Kidney (tissue), 14 donors: ENCODE measurements around the gene KRTAP29-1. TPM values are rescaled to one million over a fixed set of nuclear protein-coding genes. Genes with fewer than 3 reads are reported as not detected.

Experiments used
- DNase-seq, 5 donors: peaks; one replicate each; pipeline ENCODE4 v3.0.0-alpha.2; 2013 to 2020
- FAIRE-seq: peaks from 2 replicates; lab custom pipeline; 2012; peaks lifted over from hg19 to GRCh38; lab: Jason Lieb, UNC
- H3K27ac ChIP-seq, 2 donors: one replicate each; pipeline ENCODE4 v1.7.0; 2013; ENCODE audit warnings: low read depth in 2 of 2, low read length in 2 of 2, inconsistent platforms in 1 of 2
- H3K27me3 ChIP-seq: one replicate; pipeline ENCODE4 v1.7.1; 2013; ENCODE audit warnings: low read length, inconsistent platforms; ENCODE audit not compliant: control insufficient read depth, insufficient read depth
- H3K36me3 ChIP-seq, 3 donors: one replicate each; pipeline versions ENCODE4 v1.7.0 to v1.7.1; 2013; ENCODE audit warnings: low read length in 3 of 3, control low read depth in 1 of 3, inconsistent platforms in 1 of 3; ENCODE audit not compliant: insufficient read depth in 3 of 3, control insufficient read depth in 2 of 3
- H3K4me1 ChIP-seq, 3 donors: one replicate each; pipeline versions ENCODE4 v1.7.0 to v1.7.1; 2013; ENCODE audit warnings: low read length in 3 of 3, inconsistent platforms in 1 of 3, low read depth in 1 of 3; ENCODE audit not compliant: control insufficient read depth in 2 of 3, insufficient read depth in 2 of 3
- H3K4me3 ChIP-seq, 3 donors: one replicate each; pipeline versions ENCODE4 v1.7.0 to v1.8.1; 2013; ENCODE audit warnings: low read length in 3 of 3, control low read depth in 1 of 3, inconsistent platforms in 1 of 3
- H3K9ac ChIP-seq, 3 donors: one replicate each; pipeline versions ENCODE4 v1.7.0 to v1.7.1; 2013; ENCODE audit warnings: low read length in 3 of 3, control low read depth in 1 of 3, inconsistent platforms in 1 of 3
- H3K9me3 ChIP-seq, 3 donors: one replicate each; pipeline versions ENCODE4 v1.7.0 to v1.7.1; 2013; ENCODE audit warnings: low read length in 3 of 3, control low read depth in 1 of 3, inconsistent platforms in 1 of 3; ENCODE audit not compliant: control insufficient read depth in 2 of 3, insufficient read depth in 1 of 3
- CTCF ChIP-seq: IDR thresholded peaks from 3 replicates; pipeline ENCODE4 v1.5.1; 2012; ENCODE audit warnings: mild to moderate bottlenecking, moderate library complexity, borderline replicate concordance; ENCODE audit not compliant: insufficient read depth; ENCODE audit errors: extremely low read depth
- intact Hi-C: fragments of 100-400 bp; cut with DNase I; formaldehyde crosslinking; loops from one replicate; pipeline ENCODE4 v1.11.1; 2022
- polyA plus RNA-seq: library from polyadenylated mRNA; stranded (reverse); fragments of 350-450 nt; fragmentation: Illumina TruSeq; extraction: RNeasy Lipid Tissue Mini Kit (QIAGEN cat#74804); gene quantifications from one replicate; pipeline ENCODE4 v1.2.3, GENCODE V29; 2014; ENCODE audit warnings: low read depth, low replicate concordance; ENCODE audit not compliant: insufficient read depth
- total RNA-seq: library from RNA; stranded (reverse); fragmentation: NEBNext Ultra II Directional; extraction: Animal tissue kit (Norgen Biotek cat#: 25700); gene quantifications from one replicate; pipeline ENCODE4 v1.2.1, GENCODE V29; 2021
- donor health status: control.
- donor health status: control.
- donor health status: control.
- donor health status: control.
- donor health status: control.
- donor health status: DM: yes; HTN: yes; CAD: no.
- donor health status: Normal renal cell carcinoma (clear cell type).

KRTAP29-1 gene
- total and polyA plus RNA-seq, 2 donors from 2014 or later = not detected

DNA sequence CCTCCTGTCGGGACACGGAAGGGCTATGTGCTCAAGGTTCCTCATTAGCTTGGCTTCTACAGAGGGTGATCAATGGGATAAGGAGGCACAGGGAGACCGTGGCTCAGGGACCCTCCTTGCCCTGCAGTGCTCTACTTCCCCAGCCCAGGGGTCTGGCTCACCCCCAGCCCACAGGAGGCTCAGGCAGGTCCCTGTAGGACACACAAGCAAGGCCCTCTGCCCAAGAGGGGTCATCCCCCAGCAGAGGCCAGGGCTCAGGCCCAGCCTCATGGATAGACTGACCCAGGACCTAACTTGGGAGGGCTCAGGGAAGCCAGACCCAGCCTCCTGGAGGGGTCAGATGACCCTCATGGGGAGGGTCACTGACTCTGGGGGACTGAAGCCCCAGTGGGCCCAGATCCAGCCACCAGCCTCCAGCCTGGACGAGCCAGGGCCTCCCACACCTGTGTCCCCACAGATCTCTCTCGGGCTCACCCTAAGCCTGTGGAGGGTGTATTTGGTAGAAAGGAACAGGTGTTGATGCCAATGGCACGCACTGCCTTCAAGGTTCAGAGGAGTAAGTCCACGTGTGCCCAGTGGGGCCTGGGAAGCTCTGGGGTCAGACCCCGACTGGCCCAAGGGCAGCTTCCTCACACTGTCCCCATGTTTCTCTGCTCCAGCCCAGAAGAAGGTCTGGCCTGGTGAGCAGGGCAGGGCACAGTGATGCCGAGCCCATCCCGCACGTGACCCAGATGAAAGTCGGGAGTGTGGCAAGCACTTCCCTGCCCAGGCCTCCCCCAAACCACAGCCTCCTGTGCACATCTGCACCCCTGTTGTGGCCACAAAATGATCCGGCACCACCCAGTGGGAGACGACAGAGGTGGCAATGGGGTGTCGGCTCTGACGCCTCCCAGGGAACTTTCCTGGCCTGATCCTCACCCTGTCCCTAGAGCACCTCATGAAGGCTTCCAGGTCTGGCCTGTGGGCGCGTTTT is 23.8 kb upstream of the KRTAP29-1 start:
- TF ChIP-seq CTCF = no peak
- Histone ChIP-seq H3K4me3 (no peak overlapping the region), H3K9ac (no peak overlapping the region), H3K9me3 (no peaks in the 10 kb centered on the region), H3K27ac (no peak overlapping the region), H3K4me1 (no peaks in the 10 kb centered on the region), H3K36me3 (no peaks in the 10 kb centered on the region), H3K27me3 (no peaks in the 10 kb centered on the region)
- FAIRE-seq (no peak), DNase-seq (no peak)
- intact Hi-C loops = loop anchor here (10.0 kb wide), 1 partner anchor 412 kb away; no protein-coding TSS in a partner anchor

DNA sequence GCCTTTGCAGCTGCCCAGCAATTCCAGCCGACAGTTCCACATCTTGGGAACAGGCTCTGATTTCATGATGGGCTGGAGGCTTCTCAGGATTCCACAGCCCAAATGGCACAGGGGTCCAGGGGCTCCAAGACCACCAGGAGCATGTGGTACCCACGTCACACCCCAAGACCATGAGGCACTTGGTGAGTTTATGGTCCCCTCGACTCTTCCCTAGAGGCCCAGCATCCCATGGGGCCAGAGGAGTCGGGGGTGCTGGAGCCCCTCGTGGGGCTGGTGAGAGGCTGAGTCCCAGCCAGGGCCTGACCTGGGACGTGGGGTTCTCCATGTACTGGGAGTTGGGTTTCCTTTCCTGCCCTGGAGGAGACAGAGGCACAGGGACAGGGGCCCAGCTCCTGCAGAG is 23.0 kb upstream of the KRTAP29-1 start:
- no peak for FAIRE-seq

DNA sequence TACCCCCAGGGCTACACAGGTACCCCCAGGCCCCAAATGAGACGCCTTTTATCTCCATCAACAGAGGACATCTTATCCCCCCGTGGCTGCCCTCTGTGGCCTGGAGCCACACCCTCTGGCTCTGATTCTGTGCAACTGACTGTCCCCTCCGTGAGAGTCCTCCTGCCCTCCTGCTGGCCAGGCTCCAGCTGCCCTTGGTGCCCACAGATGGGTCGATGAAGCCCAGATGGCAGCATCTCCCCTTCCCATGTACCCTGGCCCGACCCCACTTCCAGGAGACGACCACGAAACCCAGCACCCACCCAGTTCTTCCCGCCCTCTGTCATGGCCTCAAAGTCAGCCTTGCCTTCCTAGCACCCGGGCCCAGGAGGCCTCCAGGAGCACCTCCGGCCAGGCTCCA is 22.5 kb upstream of the KRTAP29-1 start:
- DNase-seq (no peak), FAIRE-seq (no peak)
- no peaks in the 10 kb centered on the region for H3K9me3 ChIP-seq
- H3K9ac ChIP-seq = no peak overlapping the region
- intact Hi-C loops = loop anchor here (10.0 kb wide), 1 partner anchor 410 kb away; no protein-coding TSS in a partner anchor
- no peaks in the 10 kb centered on the region for H3K27me3 ChIP-seq
- H3K4me1 ChIP-seq = no peaks in the 10 kb centered on the region
- H3K4me3 ChIP-seq = no peak overlapping the region
- H3K36me3 ChIP-seq = no peaks in the 10 kb centered on the region
- H3K27ac ChIP-seq = no peak overlapping the region
- no peak for TF ChIP-seq CTCF

More for the DNA sequence above, 23.0 kb upstream of the KRTAP29-1 start:
- Histone ChIP-seq H3K36me3 (no peaks in the 10 kb centered on the region), H3K9ac (no peak overlapping the region), H3K4me1 (no peaks in the 10 kb centered on the region), H3K4me3 (no peak overlapping the region), H3K9me3 (no peaks in the 10 kb centered on the region), H3K27ac (no peak overlapping the region), H3K27me3 (no peaks in the 10 kb centered on the region)
- intact Hi-C loops = loop anchor here (10.0 kb wide), 1 partner anchor 411 kb away; no protein-coding TSS in a partner anchor
- TF ChIP-seq CTCF = no peak
- DNase-seq = no peak
